H9 (cell line): ENCODE data around the gene JAKMIP3. TPM values are rescaled to one million over a fixed set of nuclear protein-coding genes. Genes with fewer than 3 reads are reported as not detected.

Experiments
- DNase-seq: peaks from one replicate; pipeline ENCODE4 v3.0.0-alpha.2; 2017
- H2AFZ ChIP-seq: one replicate; pipeline ENCODE4 v1.6.1; 2013; ENCODE audit warnings: mild to moderate bottlenecking, low read length, control low read depth, moderate library complexity
- H2AK5ac ChIP-seq: 2 replicates; pipeline ENCODE4 v1.6.1; 2013; ENCODE audit warnings: low read length, control low read depth, mixed read lengths; ENCODE audit not compliant: insufficient read length
- H2BK120ac ChIP-seq: one replicate; pipeline ENCODE4 v1.6.1; 2013; ENCODE audit warnings: low read depth, mild to moderate bottlenecking, low read length, control low read depth, inconsistent platforms; ENCODE audit not compliant: poor library complexity, severe bottlenecking
- H2BK12ac ChIP-seq: 2 replicates; pipeline ENCODE4 v1.6.1; 2013; ENCODE audit warnings: low read length, control low read depth, mixed read lengths, low read depth; ENCODE audit not compliant: insufficient read length
- H2BK15ac ChIP-seq: 2 replicates; pipeline ENCODE4 v1.6.1; 2013; ENCODE audit warnings: low read depth, low read length, control low read depth
- H2BK20ac ChIP-seq: one replicate; pipeline ENCODE4 v1.6.1; 2013; ENCODE audit warnings: low read depth, mild to moderate bottlenecking, low read length, control low read depth, inconsistent platforms; ENCODE audit not compliant: poor library complexity, severe bottlenecking
- H2BK5ac ChIP-seq: 2 replicates; pipeline ENCODE4 v1.6.1; 2013; ENCODE audit warnings: low read length, control low read depth, mixed read lengths; ENCODE audit not compliant: insufficient read length
- H3K14ac ChIP-seq: 2 replicates; pipeline ENCODE4 v1.6.1; 2013; ENCODE audit warnings: low read length, control low read depth; ENCODE audit not compliant: insufficient read depth
- H3K18ac ChIP-seq: 2 replicates; pipeline ENCODE4 v1.6.1; 2013; ENCODE audit warnings: low read depth, mild to moderate bottlenecking, mixed read lengths, low read length, control low read depth; ENCODE audit not compliant: insufficient read length
- H3K23ac ChIP-seq: 2 replicates; pipeline ENCODE4 v1.6.1; 2013; ENCODE audit warnings: low read length, control low read depth, mixed read lengths, low read depth; ENCODE audit not compliant: insufficient read length
- H3K23me2 ChIP-seq: 2 replicates; pipeline ENCODE4 v1.6.1; 2013; ENCODE audit warnings: low read depth, mild to moderate bottlenecking, mixed read lengths, low read length, control low read depth; ENCODE audit not compliant: insufficient read length, poor library complexity, severe bottlenecking
- H3K27ac ChIP-seq: 2 replicates; pipeline ENCODE4 v1.5.1; 2013; ENCODE audit warnings: low read length, control low read depth, mixed read lengths, low read depth; ENCODE audit not compliant: insufficient read length
- H3K27me3 ChIP-seq: 2 replicates; pipeline ENCODE4 v1.6.1; 2013; ENCODE audit warnings: low read length, control low read depth, inconsistent platforms; ENCODE audit not compliant: insufficient read depth
- H3K4ac ChIP-seq: 2 replicates; pipeline ENCODE4 v1.6.1; 2013; ENCODE audit warnings: low read depth, mild to moderate bottlenecking, control low read depth, inconsistent platforms, low read length, moderate library complexity
- H3K4me1 ChIP-seq: 2 replicates; pipeline ENCODE4 v1.6.1; 2013; ENCODE audit warnings: low read length, control low read depth, inconsistent platforms; ENCODE audit not compliant: insufficient read depth
- H3K4me2 ChIP-seq: 2 replicates; pipeline ENCODE4 v1.6.1; 2013; ENCODE audit warnings: low read length, control low read depth, mixed read lengths; ENCODE audit not compliant: insufficient read length, insufficient read depth
- H3K56ac ChIP-seq: 2 replicates; pipeline ENCODE4 v1.6.1; 2013; ENCODE audit warnings: low read depth, mild to moderate bottlenecking, mixed read lengths, low read length, control low read depth; ENCODE audit not compliant: insufficient read length
- H3K79me1 ChIP-seq: 2 replicates; pipeline ENCODE4 v1.6.1; 2013; ENCODE audit warnings: low read depth, mild to moderate bottlenecking, moderate library complexity, low read length, control low read depth, inconsistent platforms; ENCODE audit not compliant: insufficient read depth, poor library complexity, severe bottlenecking
- H3K79me2 ChIP-seq: 2 replicates; pipeline ENCODE4 v1.6.1; 2013; ENCODE audit warnings: low read length, control low read depth, inconsistent platforms; ENCODE audit not compliant: insufficient read depth
- H3K9ac ChIP-seq: 2 replicates; pipeline ENCODE4 v1.6.1; 2013; ENCODE audit warnings: low read length, control low read depth, mixed read lengths; ENCODE audit not compliant: insufficient read length; ENCODE audit errors: extremely low read depth
- H3K9me3 ChIP-seq: one replicate; pipeline ENCODE4 v1.6.1; 2013; ENCODE audit warnings: low read depth, low read length, inconsistent platforms; ENCODE audit not compliant: control insufficient read depth
- H3T11ph ChIP-seq: one replicate; pipeline ENCODE4 v1.6.1; 2013; ENCODE audit warnings: mild to moderate bottlenecking, low read length, control low read depth, inconsistent platforms
- H4K20me1 ChIP-seq: one replicate; pipeline ENCODE4 v1.6.1; 2013; ENCODE audit not compliant: control insufficient read depth, insufficient read length, insufficient read depth
- H4K5ac ChIP-seq: 2 replicates; pipeline ENCODE4 v1.6.1; 2013; ENCODE audit warnings: low read depth, mild to moderate bottlenecking, mixed read lengths, low read length, control low read depth; ENCODE audit not compliant: insufficient read length
- H4K8ac ChIP-seq: replicated peaks from 2 replicates; pipeline ENCODE4 v1.6.1; 2013; ENCODE audit warnings: low read length, control low read depth, mixed read lengths, low read depth; ENCODE audit not compliant: insufficient read length
- H4K91ac ChIP-seq: 2 replicates; pipeline ENCODE4 v1.6.1; 2013; ENCODE audit warnings: low read depth, mild to moderate bottlenecking, moderate library complexity, mixed read lengths, low read length, control low read depth; ENCODE audit not compliant: insufficient read length
- H3K27ac Mint-ChIP-seq, 3 experiments: 2 replicates in 2 of 3; 3 replicates in 1 of 3; pipeline ENCODE4 v1.8.0; 2020 to 2021; ENCODE audit warnings: mixed read lengths in 3 of 3, mild to moderate bottlenecking in 1 of 3, moderate library complexity in 1 of 3
- H3K27me3 Mint-ChIP-seq: 2 replicates; pipeline ENCODE4 v1.8.0; 2021; ENCODE audit warnings: low read depth, mild to moderate bottlenecking, moderate library complexity, mixed read lengths
- H3K36me3 Mint-ChIP-seq, 3 experiments: 2 replicates in 2 of 3; 3 replicates in 1 of 3; pipeline ENCODE4 v1.8.0; 2020 to 2021; ENCODE audit warnings: low read depth in 3 of 3, mixed read lengths in 3 of 3; ENCODE audit not compliant: insufficient read depth in 1 of 3
- H3K4me1 Mint-ChIP-seq, 2 experiments: 2 replicates each; pipeline ENCODE4 v1.8.0; 2020; ENCODE audit warnings: mixed read lengths in 2 of 2
- H3K4me3 Mint-ChIP-seq, 2 experiments: 2 replicates in 1 of 2; 3 replicates in 1 of 2; pipeline ENCODE4 v1.8.0; 2020 to 2021; ENCODE audit warnings: mild to moderate bottlenecking in 2 of 2, mixed read lengths in 2 of 2, moderate library complexity in 1 of 2
- H3K9me3 Mint-ChIP-seq, 2 experiments: 2 replicates in 1 of 2; 3 replicates in 1 of 2; pipeline ENCODE4 v1.8.0; 2020; ENCODE audit warnings: mild to moderate bottlenecking in 2 of 2, mixed read lengths in 2 of 2, moderate library complexity in 1 of 2
- WGBS: extraction: QIAGEN DNeasy Blood & Tissue Kit; methylation state at CpG from one replicate; pipeline ENCODE4 v1.1.7; 2013; ENCODE audit warnings: missing lambda C conversion rate, low lambda C conversion rate, mixed read lengths; ENCODE audit not compliant: insufficient read length; ENCODE audit errors: extremely low coverage; 5-methylcytosine and 5-hydroxymethylcytosine counted together
- total RNA-seq: library from RNA; stranded (reverse); gene quantifications from 2 replicates; pipeline ENCODE4 v1.2.1, GENCODE V29; 2021
- TF ChIP-seq, protein P1 (sequence below): fragments of 200-600 bp; sonication (generic); conservative IDR thresholded peaks from 3 replicates; pipeline ENCODE4 v1.8.0; 2021; ENCODE audit warnings: antibody characterized with exemption, mild to moderate bottlenecking

The JAKMIP3 gene
- total RNA-seq, 1 experiment from 2014 or later: 0.50 TPM

DNA sequence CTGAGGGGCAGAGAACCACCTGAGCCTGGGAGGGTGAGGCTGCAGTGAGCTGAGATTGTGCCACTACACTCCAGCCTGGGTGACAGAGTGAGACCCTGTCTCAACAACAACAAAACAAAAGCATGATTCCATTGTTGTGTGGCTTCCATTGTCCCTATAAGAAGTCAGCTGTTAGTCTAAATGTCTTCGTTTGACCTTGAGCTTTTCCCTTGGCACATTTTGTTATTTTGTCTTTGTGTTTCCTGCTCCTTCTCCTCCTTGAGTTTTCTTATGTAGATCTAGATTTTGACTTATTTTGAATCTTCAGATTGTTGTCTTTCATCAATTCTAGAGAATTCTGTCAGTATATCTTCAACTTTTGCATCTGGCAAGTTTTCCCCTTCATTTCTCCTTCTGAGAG is 13.6 kb upstream of the JAKMIP3 start:
- Mint-ChIP-seq H3K4me3 (no peak overlapping the region), H3K4me1 (peaks cover 3 to 6% of the 10 kb centered on the region in 2 experiments), H3K36me3 (peaks cover 7 to 11% (median 10%) of the 10 kb centered on the region in 3 experiments; a peak in 6 of 7 replicates), H3K9me3 (peaks cover 29 to 30% of the 10 kb centered on the region in 2 experiments), H3K27me3 (peaks cover 22% of the 10 kb centered on the region), H3K27ac (no peak overlapping the region)
- no peaks in the 10 kb centered on the region for H4K20me1 ChIP-seq
- H2BK12ac ChIP-seq: no peak overlapping the region
- no peak overlapping the region for H3T11ph ChIP-seq
- H3K9me3 ChIP-seq: peaks cover 8% of the 10 kb centered on the region
- no peak overlapping the region for H2BK120ac ChIP-seq
- H3K4me1 ChIP-seq: no peaks in the 10 kb centered on the region
- no peaks in the 10 kb centered on the region for H3K23me2 ChIP-seq
- no peak overlapping the region for H3K14ac ChIP-seq
- H4K8ac ChIP-seq: no peak overlapping the region
- no peak overlapping the region for H2BK5ac ChIP-seq
- no peaks in the 10 kb centered on the region for H3K79me1 ChIP-seq
- no peak overlapping the region for H3K56ac ChIP-seq
- H3K79me2 ChIP-seq: no peaks in the 10 kb centered on the region
- no peak overlapping the region for H2BK20ac ChIP-seq
- no peak overlapping the region for H3K27ac ChIP-seq
- no peak overlapping the region for H3K4ac ChIP-seq
- H2BK15ac ChIP-seq: no peak overlapping the region
- no peak overlapping the region for H3K9ac ChIP-seq
- WGBS: no CpG with 5 or more reads among the region's 1 CpG
- H2AFZ ChIP-seq: no peak overlapping the region
- H3K18ac ChIP-seq: no peak overlapping the region
- DNase-seq: no peak
- no peak overlapping the region for H3K23ac ChIP-seq
- TF ChIP-seq, protein P1, sequence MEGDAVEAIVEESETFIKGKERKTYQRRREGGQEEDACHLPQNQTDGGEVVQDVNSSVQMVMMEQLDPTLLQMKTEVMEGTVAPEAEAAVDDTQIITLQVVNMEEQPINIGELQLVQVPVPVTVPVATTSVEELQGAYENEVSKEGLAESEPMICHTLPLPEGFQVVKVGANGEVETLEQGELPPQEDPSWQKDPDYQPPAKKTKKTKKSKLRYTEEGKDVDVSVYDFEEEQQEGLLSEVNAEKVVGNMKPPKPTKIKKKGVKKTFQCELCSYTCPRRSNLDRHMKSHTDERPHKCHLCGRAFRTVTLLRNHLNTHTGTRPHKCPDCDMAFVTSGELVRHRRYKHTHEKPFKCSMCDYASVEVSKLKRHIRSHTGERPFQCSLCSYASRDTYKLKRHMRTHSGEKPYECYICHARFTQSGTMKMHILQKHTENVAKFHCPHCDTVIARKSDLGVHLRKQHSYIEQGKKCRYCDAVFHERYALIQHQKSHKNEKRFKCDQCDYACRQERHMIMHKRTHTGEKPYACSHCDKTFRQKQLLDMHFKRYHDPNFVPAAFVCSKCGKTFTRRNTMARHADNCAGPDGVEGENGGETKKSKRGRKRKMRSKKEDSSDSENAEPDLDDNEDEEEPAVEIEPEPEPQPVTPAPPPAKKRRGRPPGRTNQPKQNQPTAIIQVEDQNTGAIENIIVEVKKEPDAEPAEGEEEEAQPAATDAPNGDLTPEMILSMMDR: no peak
- no peak overlapping the region for H4K91ac ChIP-seq
- H2AK5ac ChIP-seq: no peak overlapping the region
- H4K5ac ChIP-seq: no peak overlapping the region
- H3K27me3 ChIP-seq: no peaks in the 10 kb centered on the region
- H3K4me2 ChIP-seq: no peak overlapping the region
